ENCODE measurements around the gene MICU1. TPM values are rescaled to one million over a fixed set of nuclear protein-coding genes. Genes with fewer than 3 reads are reported as not detected.

The MICU1 gene
- total and polyA plus RNA-seq, 2 donors (not counting 3 experiments of a cell fraction or from before 2014, with no cell fraction given): 27.5 to 48.0 TPM

DNA sequence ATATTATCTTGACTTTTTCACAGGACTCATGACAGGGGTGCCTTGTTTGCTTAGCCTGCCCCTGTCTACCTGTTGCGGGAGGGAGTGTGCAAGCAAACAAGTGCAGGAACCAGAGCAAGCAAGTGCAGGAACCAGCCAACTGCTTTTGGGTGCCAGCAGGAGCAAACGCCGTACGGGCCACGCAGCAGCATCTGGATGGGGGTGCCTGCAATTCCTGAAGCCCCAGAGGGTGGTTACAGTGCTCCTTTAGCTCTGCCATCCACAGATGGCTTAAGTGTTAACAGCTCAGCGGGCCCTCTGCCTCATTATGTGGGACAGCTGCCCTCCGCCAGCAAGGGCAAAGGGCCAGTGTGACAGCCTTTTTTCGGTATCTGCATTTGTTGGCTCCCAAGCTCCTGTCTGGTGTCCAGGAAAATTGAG lies 83.5 kb downstream of the MICU1 start:
- FAIRE-seq (no peak), DNase-seq (ENCODE audit: low read depth, low spot score) (no peak)
- Histone ChIP-seq H3K27me3 (ENCODE audit: control insufficient read depth in 2 of 2, insufficient read depth in 2 of 2, low read length in 2 of 2) (no peaks in the 10 kb centered on the region), H3K9ac (replicated peaks; ENCODE audit: extremely low read depth, insufficient read depth, low read length) (no peak overlapping the region), H3K79me2 (ENCODE audit: control insufficient read depth, insufficient read depth, low read length) (no peaks in the 10 kb centered on the region), H3K4me1 (ENCODE audit: control insufficient read depth, extremely low read depth, insufficient read depth, low read length) (no peaks in the 10 kb centered on the region), H3K27ac (ENCODE audit: insufficient read depth, low read depth, low read length) (no peak overlapping the region), H3K4me2 (ENCODE audit: insufficient read depth, low read length) (no peak overlapping the region), H2AFZ (ENCODE audit: low read depth, low read length) (no peak overlapping the region), H3K9me3 (replicated peaks; ENCODE audit: control insufficient read depth, insufficient read depth, low read length) (peaks cover 2% of the 10 kb centered on the region), H3K4me3 (replicated peaks in 1 of 3; ENCODE audit: insufficient read depth in 1 of 3, low read depth in 1 of 3, low read length in 3 of 3) (no peak overlapping the region), H4K20me1 (replicated peaks; ENCODE audit: control insufficient read depth, extremely low read depth, insufficient read depth, low read length) (no peaks in the 10 kb centered on the region), H3K36me3 (ENCODE audit: control insufficient read depth in 2 of 2, extremely low read depth in 1 of 2, insufficient read depth in 2 of 2, low read length in 2 of 2) (peaks cover 0 to 3% of the 10 kb centered on the region in 2 experiments), H3K9me1 (replicated peaks; ENCODE audit: control insufficient read depth, extremely low read depth, insufficient read depth, low read length) (no peaks in the 10 kb centered on the region)
- dilution Hi-C loops (cut with MboI; ENCODE audit: extremely low pct_ligation_motif_present, low sequenced_read_pairs): no loop called here
- intact Hi-C loops (cut with micrococcal nuclease): no loop called here
- ChIA-PET POLR2A (no interaction called here), CTCF (no interaction called here)
- BruUV-seq (replicated peaks): no TSS peak
- TF ChIP-seq, protein P1, sequence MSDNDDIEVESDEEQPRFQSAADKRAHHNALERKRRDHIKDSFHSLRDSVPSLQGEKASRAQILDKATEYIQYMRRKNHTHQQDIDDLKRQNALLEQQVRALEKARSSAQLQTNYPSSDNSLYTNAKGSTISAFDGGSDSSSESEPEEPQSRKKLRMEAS (IDR thresholded peaks at IDR 0.05; ENCODE audit: insufficient read depth, insufficient read length): no peak
- TF ChIP-seq POLR2AphosphoS5 (IDR thresholded peaks at IDR 0.05; ENCODE audit: insufficient read depth, low read depth, low read length) (no peak), JUN (IDR thresholded peaks at IDR 0.05; ENCODE audit: borderline replicate concordance, insufficient read depth, insufficient read length, low read depth) (no peak), FOS (IDR thresholded peaks at IDR 0.05; ENCODE audit: borderline replicate concordance, insufficient read depth, low read length) (no peak), GATA2 (IDR thresholded peaks at IDR 0.05; ENCODE audit: insufficient read depth, insufficient read length, low read depth, low read length) (no peak), MYC (IDR thresholded peaks at IDR 0.05; ENCODE audit: low read depth, low read length) (no peak), EZH2 (IDR thresholded peaks at IDR 0.05; ENCODE audit: borderline replicate concordance, low read depth, low read length, severe bottlenecking) (no peak), POLR2A (IDR thresholded peaks at IDR 0.05; ENCODE audit: low read depth, low read length) (no peak)
- TF ChIP-seq, protein P2, sequence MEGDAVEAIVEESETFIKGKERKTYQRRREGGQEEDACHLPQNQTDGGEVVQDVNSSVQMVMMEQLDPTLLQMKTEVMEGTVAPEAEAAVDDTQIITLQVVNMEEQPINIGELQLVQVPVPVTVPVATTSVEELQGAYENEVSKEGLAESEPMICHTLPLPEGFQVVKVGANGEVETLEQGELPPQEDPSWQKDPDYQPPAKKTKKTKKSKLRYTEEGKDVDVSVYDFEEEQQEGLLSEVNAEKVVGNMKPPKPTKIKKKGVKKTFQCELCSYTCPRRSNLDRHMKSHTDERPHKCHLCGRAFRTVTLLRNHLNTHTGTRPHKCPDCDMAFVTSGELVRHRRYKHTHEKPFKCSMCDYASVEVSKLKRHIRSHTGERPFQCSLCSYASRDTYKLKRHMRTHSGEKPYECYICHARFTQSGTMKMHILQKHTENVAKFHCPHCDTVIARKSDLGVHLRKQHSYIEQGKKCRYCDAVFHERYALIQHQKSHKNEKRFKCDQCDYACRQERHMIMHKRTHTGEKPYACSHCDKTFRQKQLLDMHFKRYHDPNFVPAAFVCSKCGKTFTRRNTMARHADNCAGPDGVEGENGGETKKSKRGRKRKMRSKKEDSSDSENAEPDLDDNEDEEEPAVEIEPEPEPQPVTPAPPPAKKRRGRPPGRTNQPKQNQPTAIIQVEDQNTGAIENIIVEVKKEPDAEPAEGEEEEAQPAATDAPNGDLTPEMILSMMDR (IDR thresholded peaks at IDR 0.05; ENCODE audit: extremely low read depth in 1 of 2, insufficient read depth in 1 of 2, low read depth in 1 of 2, low read length in 2 of 2): no peak

All from endothelial cell of umbilical vein (primary cell).